Measurements from ENCODE around the gene NAIF1.
"Not testable (repeated sequence)": the region's sequence is repeated elsewhere in the genome, so short reads cannot be mapped to it uniquely, and the experiment has no call there.

Gene NAIF1

GRCh38 chr9:128056887-128057723 lies 10.0 kb downstream of the NAIF1 start:
- DNase-seq, result no peak

GRCh38 chr9:128056086-128056485 lies 11.0 kb downstream of the NAIF1 start:
- no peak for DNase-seq

- no peak for DNase-seq
Measured at GRCh38 chr9:128055344-128056040, 11.6 kb downstream of the NAIF1 start.

- no peak for DNase-seq
Measured at GRCh38 chr9:128054087-128054486, 13.0 kb downstream of the NAIF1 start.

GRCh38 chr9:128053560-128053959 lies 13.6 kb downstream of the NAIF1 start:
- no peak for DNase-seq

GRCh38 chr9:128051932-128052709 lies 15.0 kb downstream of the NAIF1 start:
- DNase-seq, result no peak

GRCh38 chr9:128049843-128050242 lies 17.3 kb downstream of the NAIF1 start:
- no peak for DNase-seq

- no peak for DNase-seq
Measured at GRCh38 chr9:128048663-128049062, 18.5 kb downstream of the NAIF1 start.

- no peak for DNase-seq
Measured at GRCh38 chr9:128047231-128047630, 19.9 kb downstream of the NAIF1 start.

GRCh38 chr9:128045831-128046230 lies 21.3 kb downstream of the NAIF1 start:
- no peak for DNase-seq

GRCh38 chr9:128045409-128045808 lies 21.7 kb downstream of the NAIF1 start:
- not testable (repeated sequence) for DNase-seq

GRCh38 chr9:128043467-128043868 lies 23.7 kb downstream of the NAIF1 start:
- no peak for DNase-seq

GRCh38 chr9:128042043-128042442 lies 25.1 kb downstream of the NAIF1 start:
- no peak for DNase-seq

GRCh38 chr9:128040783-128041182 lies 26.3 kb downstream of the NAIF1 start:
- not testable (repeated sequence) for DNase-seq

GRCh38 chr9:128036522-128036921 lies 30.6 kb downstream of the NAIF1 start:
- DNase-seq, result not testable (repeated sequence)

GRCh38 chr9:128034821-128035652 lies 32.1 kb downstream of the NAIF1 start:
- peak; percentile 53 for DNase-seq

GRCh38 chr9:128033609-128034008 lies 33.5 kb downstream of the NAIF1 start:
- no peak for DNase-seq

- no peak for DNase-seq
Measured at GRCh38 chr9:128027705-128028104, 39.4 kb downstream of the NAIF1 start.

GRCh38 chr9:128026773-128027541 lies 40.2 kb downstream of the NAIF1 start:
- peak; percentile 14 for DNase-seq

- peak; percentile 66 for DNase-seq
Measured at GRCh38 chr9:128026255-128026772, 40.8 kb downstream of the NAIF1 start.

GRCh38 chr9:128025736-128026135 lies 41.4 kb downstream of the NAIF1 start:
- no peak for DNase-seq

Measured in activated CD4-positive, alpha-beta T cell treated with anti-CD3 and anti-CD28 coated beads for 1 hour (primary cell).